Measurements from ENCODE around the gene LRRC4B. TPM values are rescaled to one million over a fixed set of nuclear protein-coding genes. Genes with fewer than 3 reads are reported as not detected.
A peak's percentile ranks its signal among the peaks of the same experiment; 100 is the strongest.
"Not testable (repeated sequence)": the region's sequence is repeated elsewhere in the genome, so short reads cannot be mapped to it uniquely, and the experiment has no call there.

The LRRC4B gene
- total RNA-seq, 1 donor from 2014 or later: 1.0 TPM

- ATAC-seq (ENCODE audit: poor library complexity) (no peak), DNase-seq (no peak)
- intact Hi-C loops (cut with DNase I): no loop called here
These were observed 87.7 kb downstream of the LRRC4B start for GRCh38 chr19:50480281-50481111.

- intact Hi-C loops (cut with DNase I): no loop called here
- no peak for DNase-seq
- ATAC-seq (ENCODE audit: poor library complexity): no peak
These were observed 88.4 kb downstream of the LRRC4B start for GRCh38 chr19:50479761-50480251.

- ATAC-seq (ENCODE audit: poor library complexity): no peak
- intact Hi-C loops (cut with DNase I): no loop called here
- DNase-seq: no peak
These were observed 89.1 kb downstream of the LRRC4B start for GRCh38 chr19:50478901-50479715.

GRCh38 chr19:50477751-50478515, 90.3 kb downstream of the LRRC4B start:
- no peak for ATAC-seq (ENCODE audit: poor library complexity)
- no peak for DNase-seq
- intact Hi-C loops (cut with DNase I): no loop called here

GRCh38 chr19:50476907-50477238, 91.4 kb downstream of the LRRC4B start:
- DNase-seq (no peak), ATAC-seq (ENCODE audit: poor library complexity) (no peak)
- intact Hi-C loops (cut with DNase I): no loop called here

- intact Hi-C loops (cut with DNase I): no loop called here
- DNase-seq (peak; percentile 94), ATAC-seq (ENCODE audit: poor library complexity) (peak; percentile 98)
These were observed 91.9 kb downstream of the LRRC4B start, which contains the start of the genes EMC10 and GARIN5A for GRCh38 chr19:50476224-50476906. Gene EMC10, plus strand, starts transcription at chr19:50476507. Its CDS starts 38 bp downstream, at chr19:50476545. Gene GARIN5A, minus strand, starts transcription at chr19:50476848. Its CDS starts 460 bp downstream, at chr19:50476388.

GRCh38 chr19:50475736-50476223, 92.5 kb downstream of the LRRC4B start:
- intact Hi-C loops (cut with DNase I): no loop called here
- ATAC-seq (ENCODE audit: poor library complexity) (no peak), DNase-seq (no peak)

- ATAC-seq (ENCODE audit: poor library complexity): no peak
- intact Hi-C loops (cut with DNase I): no loop called here
- DNase-seq: no peak
These were observed 93.1 kb downstream of the LRRC4B start for GRCh38 chr19:50475101-50475568.

- ATAC-seq (ENCODE audit: poor library complexity); intact Hi-C loops (cut with DNase I); DNase-seq: not testable (repeated sequence)
These were observed 94.9 kb downstream of the LRRC4B start for GRCh38 chr19:50473336-50473735.

- ATAC-seq (ENCODE audit: poor library complexity) (no peak), DNase-seq (no peak)
- intact Hi-C loops (cut with DNase I): no loop called here
These were observed 99.4 kb downstream of the LRRC4B start for GRCh38 chr19:50468818-50469217.

GRCh38 chr19:50467566-50467965, 100.7 kb downstream of the LRRC4B start:
- ATAC-seq (ENCODE audit: poor library complexity) (no peak), DNase-seq (no peak)
- intact Hi-C loops (cut with DNase I): no loop called here

Other genes with a start within 250 kb of the LRRC4B start
- gene KCNC3, start 239.1 kb downstream of the LRRC4B start, total RNA-seq: 2.0 TPM
- gene NAPSA, start 202.8 kb downstream of the LRRC4B start, total RNA-seq: 0.40 TPM
- gene NR1H2, start 192.0 kb downstream of the LRRC4B start, total RNA-seq: 68.4 TPM
- gene POLD1, start 184.1 kb downstream of the LRRC4B start, total RNA-seq: 7.8 TPM
- not detected for gene SPIB, start 149.5 kb downstream of the LRRC4B start, total RNA-seq
- gene MYBPC2, start 135.5 kb downstream of the LRRC4B start, total RNA-seq: not detected
- gene EMC10, start 91.9 kb downstream of the LRRC4B start, total RNA-seq: 68.7 TPM
- 2.0 TPM for gene GARIN5A, start 91.6 kb downstream of the LRRC4B start, total RNA-seq
- gene JOSD2, start 57.2 kb downstream of the LRRC4B start, total RNA-seq: 39.8 TPM
- not detected for gene ASPDH, start 54.5 kb downstream of the LRRC4B start, total RNA-seq
- gene SYT3, start 71.4 kb upstream of the LRRC4B start, total RNA-seq: 0.11 TPM
- 2.5 TPM for gene C19orf81, start 81.0 kb upstream of the LRRC4B start, total RNA-seq
- 0.40 TPM for gene SHANK1, start 151.4 kb upstream of the LRRC4B start, total RNA-seq
- gene CLEC11A, start 154.9 kb upstream of the LRRC4B start, total RNA-seq: 3.0 TPM
- gene GPR32, start 202.0 kb upstream of the LRRC4B start, total RNA-seq: not detected
- gene ACP4, start 222.0 kb upstream of the LRRC4B start, total RNA-seq: not detected

Measured in Right ventricle myocardium superior (tissue), 1 donor.